Neural cell (in vitro differentiated cells): ENCODE measurements around the gene FAM98B.

Source experiments
- EP300 ChIP-seq: fragments of 450-650 bp; conservative IDR thresholded peaks from 2 replicates; pipeline ENCODE4 v1.6.1; 2014; ENCODE audit warnings: antibody characterized with exemption, mild to moderate bottlenecking, moderate library complexity; ENCODE audit not compliant: poor library complexity, severe bottlenecking
- EZH2 ChIP-seq: fragments of 200-600, 300-800 bp; shearing (Covaris generic), sonication (generic); IDR thresholded peaks from 2 replicates; pipeline ENCODE4 v1.6.1; 2014; ENCODE audit warnings: antibody characterized with exemption, low read length, borderline replicate concordance, mild to moderate bottlenecking; ENCODE audit not compliant: insufficient read depth, poor library complexity, severe bottlenecking
- MXI1 ChIP-seq: fragments of 450-650 bp; conservative IDR thresholded peaks from 2 replicates; pipeline ENCODE4 v1.6.1; 2014; ENCODE audit warnings: antibody characterized with exemption, mild to moderate bottlenecking; ENCODE audit not compliant: poor library complexity, severe bottlenecking
- POLR2AphosphoS5 ChIP-seq: IDR thresholded peaks from 2 replicates; pipeline ENCODE4 v1.6.1; 2012
- RAD21 ChIP-seq: fragments of 450-650 bp; conservative IDR thresholded peaks from 2 replicates; pipeline ENCODE4 v1.6.1; 2014; ENCODE audit warnings: antibody characterized with exemption, mild to moderate bottlenecking, moderate library complexity
- SMC3 ChIP-seq: fragments of 450-650 bp; conservative IDR thresholded peaks from 2 replicates; pipeline ENCODE4 v1.6.1; 2014; ENCODE audit warnings: antibody characterized with exemption, mild to moderate bottlenecking, moderate library complexity; ENCODE audit not compliant: poor library complexity
- TAF1 ChIP-seq: IDR thresholded peaks from 2 replicates; pipeline ENCODE4 v1.6.1; 2012; ENCODE audit warnings: low read depth
- TF ChIP-seq, protein P1 (sequence below): fragments of 450-650 bp; IDR thresholded peaks from 2 replicates; pipeline ENCODE4 v1.5.1; 2014; ENCODE audit warnings: antibody characterized with exemption, mild to moderate bottlenecking, moderate library complexity; ENCODE audit not compliant: poor library complexity, severe bottlenecking
- TF ChIP-seq, protein P2 (sequence below): IDR thresholded peaks from 2 replicates; pipeline ENCODE4 v1.6.1; 2012; ENCODE audit warnings: borderline replicate concordance

DNA sequence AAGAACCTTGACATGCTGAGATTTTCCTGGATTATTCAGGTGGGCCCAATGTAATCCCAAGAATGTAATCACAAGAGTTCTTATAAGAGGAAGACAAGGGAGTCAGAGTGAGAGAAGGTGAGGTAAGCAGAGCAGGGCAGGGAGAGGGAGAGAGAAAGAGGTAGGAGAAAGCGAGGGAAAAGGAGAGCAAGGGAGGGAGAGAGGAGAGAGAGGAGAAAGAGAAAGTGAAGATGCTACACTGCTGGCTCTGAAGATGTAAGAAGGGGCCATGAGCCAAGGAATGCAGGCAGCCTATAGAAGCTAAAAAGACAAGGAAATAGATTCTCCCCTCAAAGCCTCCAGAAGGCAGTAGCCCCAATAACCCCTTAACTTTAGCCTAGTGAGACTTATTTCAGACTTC lies 28.7 kb upstream of the FAM98B start:
- TF ChIP-seq POLR2AphosphoS5 = no peak
- TF ChIP-seq SMC3 = no peak
- TF ChIP-seq, protein P1, sequence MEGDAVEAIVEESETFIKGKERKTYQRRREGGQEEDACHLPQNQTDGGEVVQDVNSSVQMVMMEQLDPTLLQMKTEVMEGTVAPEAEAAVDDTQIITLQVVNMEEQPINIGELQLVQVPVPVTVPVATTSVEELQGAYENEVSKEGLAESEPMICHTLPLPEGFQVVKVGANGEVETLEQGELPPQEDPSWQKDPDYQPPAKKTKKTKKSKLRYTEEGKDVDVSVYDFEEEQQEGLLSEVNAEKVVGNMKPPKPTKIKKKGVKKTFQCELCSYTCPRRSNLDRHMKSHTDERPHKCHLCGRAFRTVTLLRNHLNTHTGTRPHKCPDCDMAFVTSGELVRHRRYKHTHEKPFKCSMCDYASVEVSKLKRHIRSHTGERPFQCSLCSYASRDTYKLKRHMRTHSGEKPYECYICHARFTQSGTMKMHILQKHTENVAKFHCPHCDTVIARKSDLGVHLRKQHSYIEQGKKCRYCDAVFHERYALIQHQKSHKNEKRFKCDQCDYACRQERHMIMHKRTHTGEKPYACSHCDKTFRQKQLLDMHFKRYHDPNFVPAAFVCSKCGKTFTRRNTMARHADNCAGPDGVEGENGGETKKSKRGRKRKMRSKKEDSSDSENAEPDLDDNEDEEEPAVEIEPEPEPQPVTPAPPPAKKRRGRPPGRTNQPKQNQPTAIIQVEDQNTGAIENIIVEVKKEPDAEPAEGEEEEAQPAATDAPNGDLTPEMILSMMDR = no peak
- TF ChIP-seq MXI1 = no peak
- TF ChIP-seq EZH2 = no peak
- no peak for TF ChIP-seq TAF1
- TF ChIP-seq EP300 = no peak
- TF ChIP-seq, protein P2, sequence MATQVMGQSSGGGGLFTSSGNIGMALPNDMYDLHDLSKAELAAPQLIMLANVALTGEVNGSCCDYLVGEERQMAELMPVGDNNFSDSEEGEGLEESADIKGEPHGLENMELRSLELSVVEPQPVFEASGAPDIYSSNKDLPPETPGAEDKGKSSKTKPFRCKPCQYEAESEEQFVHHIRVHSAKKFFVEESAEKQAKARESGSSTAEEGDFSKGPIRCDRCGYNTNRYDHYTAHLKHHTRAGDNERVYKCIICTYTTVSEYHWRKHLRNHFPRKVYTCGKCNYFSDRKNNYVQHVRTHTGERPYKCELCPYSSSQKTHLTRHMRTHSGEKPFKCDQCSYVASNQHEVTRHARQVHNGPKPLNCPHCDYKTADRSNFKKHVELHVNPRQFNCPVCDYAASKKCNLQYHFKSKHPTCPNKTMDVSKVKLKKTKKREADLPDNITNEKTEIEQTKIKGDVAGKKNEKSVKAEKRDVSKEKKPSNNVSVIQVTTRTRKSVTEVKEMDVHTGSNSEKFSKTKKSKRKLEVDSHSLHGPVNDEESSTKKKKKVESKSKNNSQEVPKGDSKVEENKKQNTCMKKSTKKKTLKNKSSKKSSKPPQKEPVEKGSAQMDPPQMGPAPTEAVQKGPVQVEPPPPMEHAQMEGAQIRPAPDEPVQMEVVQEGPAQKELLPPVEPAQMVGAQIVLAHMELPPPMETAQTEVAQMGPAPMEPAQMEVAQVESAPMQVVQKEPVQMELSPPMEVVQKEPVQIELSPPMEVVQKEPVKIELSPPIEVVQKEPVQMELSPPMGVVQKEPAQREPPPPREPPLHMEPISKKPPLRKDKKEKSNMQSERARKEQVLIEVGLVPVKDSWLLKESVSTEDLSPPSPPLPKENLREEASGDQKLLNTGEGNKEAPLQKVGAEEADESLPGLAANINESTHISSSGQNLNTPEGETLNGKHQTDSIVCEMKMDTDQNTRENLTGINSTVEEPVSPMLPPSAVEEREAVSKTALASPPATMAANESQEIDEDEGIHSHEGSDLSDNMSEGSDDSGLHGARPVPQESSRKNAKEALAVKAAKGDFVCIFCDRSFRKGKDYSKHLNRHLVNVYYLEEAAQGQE = no peak
- TF ChIP-seq RAD21 = no peak
